GM23248 (cell line): Measurements from ENCODE around the gene SIDT1. TPM values are rescaled to one million over a fixed set of nuclear protein-coding genes. Genes with fewer than 3 reads are reported as not detected.

Experiments
- DNase-seq: peaks from one replicate; pipeline ENCODE4 v3.0.0-alpha.2; 2015
- H2AFZ ChIP-seq: fragments of 200-600 bp; sonication (generic); 2 replicates; pipeline ENCODE4 v1.6.1; 2016; ENCODE audit warnings: antibody characterized with exemption
- H3F3A ChIP-seq: fragments of 200-600 bp; sonication (generic); 2 replicates; pipeline ENCODE4 v1.6.1; 2016; ENCODE audit warnings: mild to moderate bottlenecking, antibody characterized with exemption, mixed run types; ENCODE audit not compliant: insufficient read depth
- H3K27ac ChIP-seq: fragments of 200-600 bp; sonication (generic); 2 replicates; pipeline ENCODE4 v1.5.1; 2016; ENCODE audit warnings: mild to moderate bottlenecking
- H3K27me3 ChIP-seq: fragments of 200-600 bp; sonication (generic); replicated peaks from 2 replicates; pipeline ENCODE4 v1.6.1; 2016; ENCODE audit warnings: mild to moderate bottlenecking; ENCODE audit not compliant: insufficient read depth
- H3K36me3 ChIP-seq: fragments of 200-600 bp; sonication (generic); 2 replicates; pipeline ENCODE4 v1.6.1; 2016; ENCODE audit warnings: low read depth, mild to moderate bottlenecking
- H3K4me1 ChIP-seq: fragments of 200-600 bp; sonication (generic); 2 replicates; pipeline ENCODE4 v1.6.1; 2016; ENCODE audit warnings: mild to moderate bottlenecking; ENCODE audit not compliant: insufficient read depth
- H3K4me2 ChIP-seq: fragments of 200-600 bp; sonication (generic); one replicate; pipeline ENCODE4 v1.6.1; 2016; ENCODE audit warnings: mild to moderate bottlenecking; ENCODE audit not compliant: unreplicated experiment
- H3K4me3 ChIP-seq: fragments of 200-600 bp; sonication (generic); 2 replicates; pipeline ENCODE4 v1.5.1; 2016; ENCODE audit warnings: mild to moderate bottlenecking
- H3K79me2 ChIP-seq: fragments of 200-600 bp; sonication (generic); 2 replicates; pipeline ENCODE4 v1.6.1; 2016; ENCODE audit warnings: mild to moderate bottlenecking; ENCODE audit not compliant: insufficient read depth
- H3K9ac ChIP-seq: fragments of 200-600 bp; sonication (generic); 2 replicates; pipeline ENCODE4 v1.6.1; 2016; ENCODE audit warnings: mild to moderate bottlenecking
- H3K9me2 ChIP-seq: fragments of 200-600 bp; sonication (generic); 2 replicates; pipeline ENCODE4 v1.6.1; 2016; ENCODE audit warnings: mixed run types, mild to moderate bottlenecking, moderate library complexity; ENCODE audit not compliant: insufficient read depth
- H3K9me3 ChIP-seq: fragments of 200-600 bp; sonication (generic); one replicate; pipeline ENCODE4 v1.6.1; 2017; ENCODE audit warnings: low read depth
- H4K20me1 ChIP-seq: fragments of 200-600 bp; sonication (generic); 2 replicates; pipeline ENCODE4 v1.6.0; 2016; ENCODE audit not compliant: insufficient read depth
- EZH2 ChIP-seq: fragments of 200-600 bp; sonication (generic); IDR thresholded peaks from 2 replicates; pipeline ENCODE4 v1.6.1; 2018; ENCODE audit warnings: antibody characterized with exemption, mild to moderate bottlenecking; ENCODE audit not compliant: insufficient read depth, poor library complexity, severe bottlenecking
- EZH2phosphoT487 ChIP-seq: fragments of 200-600 bp; sonication (generic); IDR thresholded peaks from 2 replicates; pipeline ENCODE4 v1.6.1; 2018; ENCODE audit warnings: antibody characterized with exemption, moderate library complexity, mild to moderate bottlenecking, low read depth; ENCODE audit not compliant: insufficient read depth
- WGBS, 2 experiments: methylation state at CpG; one replicate each; pipeline ENCODE4 v1.1.6; 2015 to 2017; ENCODE audit warnings: low lambda C conversion rate in 2 of 2, low coverage in 1 of 2; ENCODE audit errors: missing lambda C conversion rate in 2 of 2; 5-methylcytosine and 5-hydroxymethylcytosine counted together
- in situ Hi-C: fragments of 300-500 bp; cut with MboI; formaldehyde crosslinking; loops from 2 replicates; pipeline ENCODE4 v1.15.0; 2020
- polyA plus RNA-seq: library from polyadenylated mRNA; unstranded; fragments of >200 nt; fragmentation: Nextera tagmentation; extraction: Ambion mirVana; gene quantifications from 2 replicates; pipeline ENCODE4 v1.2.1, GENCODE V29; 2016
- total RNA-seq: library from RNA; depleted of rRNA; stranded (reverse); fragments of >200 nt; shearing (Covaris generic); gene quantifications from 2 replicates; pipeline ENCODE4 v1.2.3, GENCODE V29; 2014

The SIDT1 gene
- total and polyA plus RNA-seq, 2 experiments from 2014 or later = not detected

GRCh38 chr3:113659101-113659541 lies 126.8 kb downstream of the SIDT1 start:
- DNase-seq = no peak
- TF ChIP-seq EZH2 (no peak), EZH2phosphoT487 (no peak)
- Histone ChIP-seq H3K9me2 (no peaks in the 10 kb centered on the region), H3K27ac (no peak overlapping the region), H3F3A (no peaks in the 10 kb centered on the region), H4K20me1 (no peaks in the 10 kb centered on the region), H3K9ac (no peak overlapping the region), H3K79me2 (no peaks in the 10 kb centered on the region), H3K4me3 (no peak overlapping the region), H3K9me3 (no peaks in the 10 kb centered on the region), H3K36me3 (peaks cover 21% of the 10 kb centered on the region; the same call in 1 of the 2 replicates), H2AFZ (no peak overlapping the region), H3K27me3 (no peaks in the 10 kb centered on the region), H3K4me1 (no peaks in the 10 kb centered on the region), H3K4me2 (no peak overlapping the region)
- WGBS, 2 experiments = 92 to 100% methylated on average over 1 of the region's 1 CpG
- in situ Hi-C loops = no loop called here

GRCh38 chr3:113659996-113660395 lies 127.6 kb downstream of the SIDT1 start:
- Histone ChIP-seq H2AFZ (no peak overlapping the region), H3K79me2 (no peaks in the 10 kb centered on the region), H3K36me3 (peaks cover 21% of the 10 kb centered on the region; the same call in 1 of the 2 replicates), H3K4me3 (no peak overlapping the region), H3K4me1 (no peaks in the 10 kb centered on the region), H3K27ac (no peak overlapping the region), H3K27me3 (no peaks in the 10 kb centered on the region), H3K9ac (no peak overlapping the region), H4K20me1 (no peaks in the 10 kb centered on the region), H3K9me3 (no peaks in the 10 kb centered on the region), H3K4me2 (no peak overlapping the region), H3K9me2 (no peaks in the 10 kb centered on the region), H3F3A (no peaks in the 10 kb centered on the region)
- DNase-seq = no peak
- WGBS, 2 experiments = 87 to 89% methylated on average over 1 of the region's 1 CpG
- TF ChIP-seq EZH2 (no peak), EZH2phosphoT487 (no peak)
- in situ Hi-C loops = no loop called here

- no peak overlapping the region for H3K9ac ChIP-seq
- no peak for TF ChIP-seq EZH2phosphoT487
- no peak for TF ChIP-seq EZH2
- no peak overlapping the region for H3K27ac ChIP-seq
- H2AFZ ChIP-seq = no peak overlapping the region
- in situ Hi-C loops = no loop called here
- no peaks in the 10 kb centered on the region for H3K27me3 ChIP-seq
- H4K20me1 ChIP-seq = no peaks in the 10 kb centered on the region
- 98 to 100% methylated on average over 2 of the region's 2 CpGs for WGBS, 2 experiments
- DNase-seq = no peak
- H3K4me2 ChIP-seq = no peak overlapping the region
- no peaks in the 10 kb centered on the region for H3K79me2 ChIP-seq
- no peak overlapping the region for H3K4me3 ChIP-seq
- H3F3A ChIP-seq = no peaks in the 10 kb centered on the region
- H3K9me3 ChIP-seq = no peaks in the 10 kb centered on the region
- no peaks in the 10 kb centered on the region for H3K4me1 ChIP-seq
- peaks cover 21% of the 10 kb centered on the region; the same call in 1 of the 2 replicates for H3K36me3 ChIP-seq
- no peaks in the 10 kb centered on the region for H3K9me2 ChIP-seq
These were observed 128.1 kb downstream of the SIDT1 start for GRCh38 chr3:113660458-113660857.

GRCh38 chr3:113660896-113661295 lies 128.5 kb downstream of the SIDT1 start:
- TF ChIP-seq EZH2 (no peak), EZH2phosphoT487 (no peak)
- no peak for DNase-seq
- H3K27ac ChIP-seq = no peak overlapping the region
- H4K20me1 ChIP-seq = no peaks in the 10 kb centered on the region
- H3K4me2 ChIP-seq = no peak overlapping the region
- no peak overlapping the region for H3K4me3 ChIP-seq
- no peaks in the 10 kb centered on the region for H3F3A ChIP-seq
- WGBS, 2 experiments = 87 to 89% methylated on average over 4 of the region's 4 CpGs
- H2AFZ ChIP-seq = no peak overlapping the region
- H3K27me3 ChIP-seq = no peaks in the 10 kb centered on the region
- no peak overlapping the region for H3K9ac ChIP-seq
- in situ Hi-C loops = no loop called here
- no peaks in the 10 kb centered on the region for H3K4me1 ChIP-seq
- no peaks in the 10 kb centered on the region for H3K79me2 ChIP-seq
- H3K9me2 ChIP-seq = no peaks in the 10 kb centered on the region
- H3K36me3 ChIP-seq = peaks cover 21% of the 10 kb centered on the region; the same call in 1 of the 2 replicates
- H3K9me3 ChIP-seq = no peaks in the 10 kb centered on the region

GRCh38 chr3:113662824-113663223 lies 130.5 kb downstream of the SIDT1 start:
- peaks cover 21% of the 10 kb centered on the region; the same call in 1 of the 2 replicates for H3K36me3 ChIP-seq
- H3K9ac ChIP-seq = no peak overlapping the region
- peaks cover 3% of the 10 kb centered on the region for H3K4me1 ChIP-seq
- no peaks in the 10 kb centered on the region for H4K20me1 ChIP-seq
- 61 to 75% methylated on average over 1 of the region's 1 CpG for whole genome bisulfite sequencing, 2 experiments
- no peak for DNase-seq
- no peaks in the 10 kb centered on the region for H3K9me3 ChIP-seq
- H3K4me2 ChIP-seq = no peak overlapping the region
- no peaks in the 10 kb centered on the region for H3K9me2 ChIP-seq
- in situ Hi-C loops = no loop called here
- H3K79me2 ChIP-seq = no peaks in the 10 kb centered on the region
- no peak for TF ChIP-seq EZH2phosphoT487
- no peak for TF ChIP-seq EZH2
- no peak overlapping the region for H3K27ac ChIP-seq
- no peak overlapping the region for H3K4me3 ChIP-seq
- no peak overlapping the region for H2AFZ ChIP-seq
- no peaks in the 10 kb centered on the region for H3F3A ChIP-seq
- H3K27me3 ChIP-seq = no peaks in the 10 kb centered on the region
